Putamen (tissue), 1 donor: ENCODE data around the gene SGK2.

Source experiments
- DNase-seq: peaks from one replicate; pipeline ENCODE4 v3.0.0-alpha.2; 2016; ENCODE audit warnings: low spot score

SGK2 gene

DNA sequence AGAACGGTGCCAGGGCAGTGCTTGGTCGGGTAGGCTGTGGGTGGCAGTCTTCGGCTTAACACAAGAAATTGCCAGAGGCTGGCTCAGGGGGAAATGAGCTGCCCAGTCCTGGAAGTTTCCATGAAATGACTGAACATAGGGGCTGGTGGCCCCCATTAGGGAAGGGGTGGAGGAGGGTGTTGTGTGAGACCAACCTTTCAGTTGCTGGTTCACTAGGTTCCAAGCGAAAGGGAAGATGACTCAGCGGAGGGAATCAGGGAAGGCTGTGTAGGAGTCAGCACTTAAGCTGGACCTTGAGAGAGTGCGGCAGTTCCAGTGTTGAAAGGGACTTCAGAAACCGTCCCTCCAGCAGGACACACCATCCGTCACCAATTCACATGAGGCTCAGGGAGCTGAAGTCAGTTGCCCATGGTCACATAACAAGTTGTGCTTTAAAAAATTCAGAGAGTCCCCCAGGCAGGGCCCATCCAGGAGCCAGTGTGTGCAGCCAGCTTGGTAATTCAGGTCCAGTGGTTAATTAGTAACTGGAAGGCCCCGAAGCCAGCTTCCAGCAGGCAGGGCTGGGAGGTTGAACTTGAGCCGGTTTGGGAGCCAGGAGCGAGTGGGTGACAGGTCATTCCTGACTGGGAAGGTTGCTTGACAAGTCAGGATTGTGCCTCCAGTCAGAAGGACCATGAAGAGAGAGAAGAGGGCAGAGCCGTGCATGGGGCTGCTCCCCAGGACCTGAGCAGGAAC is at the start of gene SGK2:
SGK2 (plus strand) TSS at position 616 of the 735 bp plus-strand sequence. CDS start 7,469 bp downstream, outside the sequence.
- DNase-seq: no peak

DNA sequence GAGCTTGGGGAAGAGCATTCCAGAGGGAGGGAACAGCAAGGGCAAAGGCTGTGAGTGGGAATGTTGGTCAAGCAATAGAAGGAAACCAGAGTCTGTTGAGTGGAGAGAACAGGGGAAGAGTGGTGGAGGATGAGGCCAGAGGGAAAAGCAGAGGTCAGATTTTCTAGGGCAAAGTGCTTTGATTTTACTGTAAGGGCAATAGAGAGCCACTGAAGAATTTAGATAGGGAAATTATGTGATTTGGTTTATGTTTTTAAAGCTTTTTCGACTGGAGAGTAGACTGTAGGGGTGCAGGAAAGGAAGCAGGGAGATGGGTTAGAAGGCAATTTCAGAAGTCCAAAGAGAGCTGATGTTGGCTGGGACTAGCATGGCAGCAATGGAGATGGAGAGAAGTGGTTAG is 46.9 kb upstream of the SGK2 start:
- no peak for DNase-seq

GRCh38 chr20:43513372-43513930 is 45.4 kb upstream of the SGK2 start:
- DNase-seq: no peak

DNA sequence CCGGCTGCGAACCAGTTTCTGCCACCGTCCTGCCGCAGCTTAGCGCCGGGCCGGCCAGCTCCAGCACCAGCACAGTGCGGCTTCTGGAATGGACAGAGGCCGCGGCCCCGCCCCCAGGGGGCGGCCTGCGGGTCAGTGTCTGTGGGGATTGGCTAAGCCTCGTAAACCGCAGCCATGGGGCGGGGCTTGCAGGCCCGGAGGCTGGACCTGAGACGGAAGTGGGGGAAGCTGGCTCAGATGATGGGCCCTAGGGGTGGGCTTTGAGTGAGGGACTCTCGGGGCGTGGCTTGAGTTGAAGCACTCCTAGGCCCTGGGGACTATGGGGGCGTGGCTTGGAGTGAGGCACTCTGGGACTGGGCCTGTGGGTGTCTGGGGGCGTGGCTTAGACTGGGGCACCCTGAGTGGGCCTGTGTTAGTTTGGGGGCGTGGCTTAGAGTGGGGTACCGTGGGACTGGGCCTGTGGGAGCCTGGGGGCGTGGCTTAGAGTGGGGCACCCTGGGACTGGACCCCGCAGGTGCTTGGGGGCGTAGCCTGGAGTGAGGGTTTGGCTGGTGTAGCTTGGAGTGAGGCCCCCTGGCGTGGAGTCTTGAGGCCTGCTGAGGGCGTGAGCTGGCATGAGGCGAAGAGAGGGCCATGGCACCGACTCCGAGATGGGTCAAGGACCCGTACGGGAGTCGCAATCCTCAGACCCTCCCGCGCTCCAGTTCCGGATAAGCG is 44.7 kb upstream of the SGK2 start:
- peak; percentile 99 for DNase-seq

DNA sequence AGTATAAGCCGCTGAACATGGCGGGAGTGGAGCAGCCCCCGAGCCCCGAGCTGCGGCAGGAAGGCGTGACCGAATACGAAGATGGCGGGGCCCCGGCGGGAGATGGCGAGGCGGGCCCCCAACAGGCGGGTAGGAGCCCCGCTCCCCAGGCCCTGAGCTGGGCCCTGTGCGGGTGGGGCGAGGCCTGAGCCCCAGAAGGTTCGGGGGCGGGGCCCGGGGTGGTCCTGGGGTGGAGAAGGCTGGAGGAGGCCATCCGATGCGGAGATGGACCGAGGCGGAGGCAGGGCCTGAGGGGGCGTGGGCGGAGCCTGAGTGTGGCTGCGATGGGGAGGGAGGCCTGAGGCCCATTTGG is 44.2 kb upstream of the SGK2 start:
- no peak for DNase-seq

- DNase-seq: no peak
Measured at GRCh38 chr20:43515628-43516027, 43.2 kb upstream of the SGK2 start.

- DNase-seq: no peak
Measured at GRCh38 chr20:43516251-43516824, 42.5 kb upstream of the SGK2 start.

DNA sequence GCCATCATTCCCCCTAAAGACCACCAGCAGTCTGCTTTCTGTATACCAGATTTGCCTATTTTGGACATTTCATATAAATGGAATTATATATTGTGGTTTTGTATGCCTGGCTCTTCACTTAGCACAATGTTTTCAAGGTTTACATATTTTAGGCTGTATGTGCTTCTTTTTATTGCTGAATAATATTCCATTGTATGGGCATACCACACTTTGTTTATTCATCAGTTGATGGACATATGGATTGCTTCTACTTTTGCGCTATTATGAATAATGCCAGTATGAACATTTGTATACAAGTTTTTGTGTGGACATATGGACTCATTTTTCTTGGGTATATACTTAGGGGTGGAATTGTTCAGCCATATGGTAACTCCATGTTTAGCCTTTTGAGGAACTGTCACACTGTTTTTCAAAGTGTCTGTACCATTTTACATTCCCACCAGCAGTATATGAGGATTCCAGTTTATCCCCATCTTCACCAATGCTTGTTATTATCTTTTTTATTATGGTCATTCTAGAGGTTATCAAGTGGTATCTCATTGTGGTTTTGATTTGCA is 38.7 kb upstream of the SGK2 start:
- no peak for DNase-seq

DNA sequence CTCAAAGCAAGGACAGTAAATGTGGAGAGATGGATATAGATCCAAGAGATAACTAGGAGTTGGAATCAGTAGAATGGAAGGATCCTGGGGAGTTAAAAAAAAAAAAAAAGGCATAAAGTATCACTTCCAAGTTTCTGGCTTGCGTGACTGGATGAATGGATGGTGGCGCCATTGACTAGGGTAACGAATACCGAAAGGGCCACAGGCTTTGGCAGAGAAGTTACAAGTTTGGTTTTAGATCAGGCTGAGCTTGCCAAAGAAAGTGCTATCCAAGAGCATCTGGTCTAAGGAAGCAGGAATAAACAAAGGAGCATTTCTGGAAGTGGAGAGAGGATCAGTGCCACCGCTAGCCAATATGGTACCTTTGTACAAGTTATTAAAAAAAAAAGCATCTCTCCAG is 33.8 kb upstream of the SGK2 start:
- no peak for DNase-seq

DNA sequence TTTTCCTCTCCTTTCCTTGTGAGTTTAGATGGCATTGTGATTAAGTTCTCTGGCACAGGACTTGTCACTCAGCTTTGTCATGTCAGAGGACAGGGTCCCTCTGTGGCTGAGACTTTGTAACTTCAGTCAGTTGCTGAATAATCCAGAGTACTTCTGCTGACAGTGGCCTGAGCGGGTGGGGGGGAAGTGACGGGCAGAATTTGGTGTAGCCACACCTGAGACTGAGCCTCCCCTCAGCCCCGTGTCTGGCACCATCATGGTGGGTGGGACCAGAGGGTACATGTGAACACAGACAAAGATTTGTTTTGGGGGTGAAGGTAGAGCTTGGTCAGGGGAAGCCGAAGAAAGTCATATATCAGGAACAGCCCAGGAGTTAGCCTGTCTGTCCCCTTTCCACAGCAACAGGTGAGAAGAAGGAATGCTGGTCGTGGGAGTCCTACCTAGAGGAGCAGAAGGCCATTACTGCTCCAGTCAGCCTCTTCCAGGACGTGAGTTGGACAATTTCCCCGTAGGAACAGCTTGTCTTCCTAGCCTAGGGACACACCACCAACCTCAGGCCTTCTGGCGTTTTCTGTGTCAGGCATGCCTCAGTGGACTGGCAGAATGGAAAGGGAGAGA is 30.5 kb upstream of the SGK2 start:
- DNase-seq: no peak

DNA sequence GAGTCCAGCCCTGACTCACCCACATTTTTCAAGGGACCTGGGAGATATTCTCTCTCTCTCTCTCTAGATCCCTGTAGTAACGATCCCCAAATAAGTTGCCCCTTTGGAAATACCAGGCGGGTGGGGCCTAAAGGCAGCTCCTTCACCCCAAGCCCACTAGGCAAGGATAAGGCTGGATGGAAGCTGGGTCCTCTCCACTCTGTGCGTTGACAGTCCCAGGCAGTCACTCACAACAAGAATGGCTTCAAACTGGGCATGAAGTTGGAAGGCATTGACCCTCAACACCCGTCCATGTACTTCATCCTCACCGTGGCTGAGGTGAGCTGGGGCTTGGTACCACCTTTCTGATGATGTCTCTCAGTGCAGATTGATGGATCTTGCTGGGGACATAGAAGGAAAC is 29.8 kb upstream of the SGK2 start:
- DNase-seq: no peak

DNA sequence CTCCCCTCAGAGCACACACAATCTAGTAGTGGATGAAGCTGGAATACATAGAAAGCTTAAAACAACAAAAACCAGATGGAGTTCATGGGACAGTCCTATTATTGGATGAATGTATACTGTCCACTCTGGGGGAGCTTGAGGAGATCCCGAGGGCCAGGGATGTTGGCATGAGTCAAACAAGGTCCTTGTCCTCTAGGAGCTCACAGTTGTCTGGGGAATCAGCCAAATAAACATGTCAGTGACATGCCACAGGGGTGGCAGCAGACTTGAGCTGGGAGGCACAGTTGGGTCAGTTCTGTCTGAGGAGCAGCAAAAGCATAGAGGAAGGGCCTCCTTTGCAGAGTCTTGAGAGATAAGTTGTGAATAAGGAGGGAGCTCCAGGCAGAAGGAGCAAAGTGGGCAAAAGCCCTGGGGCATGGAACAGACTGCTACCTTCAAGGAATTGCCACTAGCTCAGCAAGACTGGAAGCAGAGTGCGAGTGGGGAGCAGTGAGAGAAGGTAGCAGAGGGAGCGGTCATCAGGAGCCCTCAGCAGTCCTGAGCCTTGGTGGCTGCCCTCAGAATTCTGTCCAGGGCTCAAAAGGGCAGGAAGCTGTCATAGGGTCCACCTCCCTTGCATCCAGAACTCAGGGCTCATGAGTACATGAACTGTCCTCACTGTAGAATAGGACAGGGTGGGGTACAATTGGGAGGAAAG is 29.2 kb upstream of the SGK2 start:
- DNase-seq: no peak

DNA sequence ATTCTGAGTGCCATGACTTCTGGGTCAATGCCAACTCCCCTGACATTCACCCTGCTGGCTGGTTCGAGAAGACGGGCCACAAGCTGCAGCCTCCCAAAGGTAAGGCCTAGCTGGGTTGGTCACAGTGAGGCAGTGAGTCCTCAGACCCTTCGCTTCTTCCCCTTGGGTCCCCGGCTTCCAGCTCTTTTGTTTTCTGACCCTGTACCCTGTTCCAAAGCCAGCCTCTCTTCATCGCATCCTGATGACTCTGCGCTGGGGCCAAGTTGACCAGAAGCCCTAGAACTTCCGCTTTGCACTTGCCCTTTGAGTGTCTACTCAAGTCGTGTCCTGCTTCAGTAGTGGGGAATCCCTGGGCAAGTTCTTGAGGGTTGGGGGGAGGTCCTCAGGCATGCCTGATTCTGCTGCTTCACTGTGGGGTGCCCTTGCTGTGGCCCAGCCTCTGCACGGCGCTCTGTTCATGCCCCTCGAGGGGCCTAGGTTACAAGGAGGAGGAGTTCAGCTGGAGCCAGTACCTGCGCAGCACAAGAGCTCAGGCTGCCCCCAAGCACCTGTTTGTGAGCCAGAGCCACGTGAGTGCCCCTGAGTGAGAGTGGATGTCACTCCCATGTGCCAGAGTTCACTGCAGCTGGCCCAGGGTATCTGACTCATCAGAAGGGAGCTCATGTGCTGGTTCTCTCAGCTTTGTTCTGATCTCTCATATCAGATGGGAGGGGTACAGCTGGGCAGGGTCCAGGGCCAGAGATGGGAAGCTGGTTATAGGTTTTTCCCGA is 28.3 kb upstream of the SGK2 start:
- DNase-seq: no peak

GRCh38 chr20:43531091-43531443 is 27.8 kb upstream of the SGK2 start:
- no peak for DNase-seq

- no peak for DNase-seq
Measured at GRCh38 chr20:43532416-43533055, 26.3 kb upstream of the SGK2 start.

DNA sequence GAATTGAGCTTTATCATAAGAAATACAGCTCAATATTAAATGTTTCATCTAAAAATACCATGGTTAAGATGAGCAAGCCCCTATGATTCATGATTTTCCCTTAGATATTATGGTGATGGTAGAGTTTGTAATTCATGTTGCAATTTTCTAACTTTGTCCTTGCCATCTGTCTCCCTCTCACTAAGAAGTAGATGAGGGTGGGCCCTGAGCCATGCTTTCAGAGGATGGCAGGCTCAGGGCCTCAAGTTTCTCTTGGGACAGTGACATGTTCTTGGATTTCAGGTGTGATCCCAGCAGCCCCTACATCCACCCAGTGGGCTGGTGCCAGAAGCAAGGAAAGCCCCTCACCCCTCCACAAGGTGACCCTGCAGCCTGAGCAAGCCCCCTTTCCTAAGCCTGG is 25.8 kb upstream of the SGK2 start:
- no peak for DNase-seq

- no peak for DNase-seq
Measured at GRCh38 chr20:43534016-43534415, 24.8 kb upstream of the SGK2 start.

- DNase-seq: no peak
Measured at GRCh38 chr20:43534791-43535350, 24.0 kb upstream of the SGK2 start.

DNA sequence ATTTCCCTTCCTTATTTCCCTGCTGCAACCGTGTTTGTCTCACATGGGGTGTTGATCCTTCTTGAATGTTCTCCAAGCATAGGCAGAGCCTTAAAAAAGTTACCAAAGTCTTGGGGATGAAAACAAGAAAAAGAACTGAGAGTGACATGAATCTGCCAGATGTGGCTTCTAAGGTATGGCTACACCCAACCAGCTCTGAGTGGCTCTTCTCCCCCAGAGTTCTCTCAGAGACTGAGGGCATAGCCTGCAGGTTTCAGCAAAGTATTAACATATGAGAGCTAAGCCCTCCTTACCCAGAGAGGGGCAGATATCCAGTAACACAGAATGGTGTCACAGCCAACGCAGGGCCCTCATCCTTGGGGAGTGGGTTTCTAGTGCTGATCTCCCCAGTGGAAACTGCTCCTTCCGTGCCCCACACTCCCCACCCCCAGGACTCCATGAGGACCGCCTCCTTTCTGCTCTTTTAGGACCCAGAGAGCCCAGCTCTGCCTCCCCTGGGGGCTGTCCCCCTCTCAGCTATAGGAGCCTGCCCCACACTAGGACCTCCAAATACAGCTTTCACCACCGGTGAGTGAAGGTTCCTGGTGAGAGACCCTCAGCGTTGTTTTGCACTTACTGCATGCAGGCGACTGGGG is 23.3 kb upstream of the SGK2 start:
- DNase-seq: no peak
